Measurements from ENCODE around the gene IFNAR2.

IFNAR2 gene

GRCh38 chr21:33208534-33208933 lies 21.2 kb upstream of the IFNAR2 start:
- no peaks in the 10 kb centered on the region for H3K27me3 ChIP-seq (ENCODE audit: low read depth, low read length)
- TF ChIP-seq, protein P1, sequence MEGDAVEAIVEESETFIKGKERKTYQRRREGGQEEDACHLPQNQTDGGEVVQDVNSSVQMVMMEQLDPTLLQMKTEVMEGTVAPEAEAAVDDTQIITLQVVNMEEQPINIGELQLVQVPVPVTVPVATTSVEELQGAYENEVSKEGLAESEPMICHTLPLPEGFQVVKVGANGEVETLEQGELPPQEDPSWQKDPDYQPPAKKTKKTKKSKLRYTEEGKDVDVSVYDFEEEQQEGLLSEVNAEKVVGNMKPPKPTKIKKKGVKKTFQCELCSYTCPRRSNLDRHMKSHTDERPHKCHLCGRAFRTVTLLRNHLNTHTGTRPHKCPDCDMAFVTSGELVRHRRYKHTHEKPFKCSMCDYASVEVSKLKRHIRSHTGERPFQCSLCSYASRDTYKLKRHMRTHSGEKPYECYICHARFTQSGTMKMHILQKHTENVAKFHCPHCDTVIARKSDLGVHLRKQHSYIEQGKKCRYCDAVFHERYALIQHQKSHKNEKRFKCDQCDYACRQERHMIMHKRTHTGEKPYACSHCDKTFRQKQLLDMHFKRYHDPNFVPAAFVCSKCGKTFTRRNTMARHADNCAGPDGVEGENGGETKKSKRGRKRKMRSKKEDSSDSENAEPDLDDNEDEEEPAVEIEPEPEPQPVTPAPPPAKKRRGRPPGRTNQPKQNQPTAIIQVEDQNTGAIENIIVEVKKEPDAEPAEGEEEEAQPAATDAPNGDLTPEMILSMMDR (IDR thresholded peaks at IDR 0.05; ENCODE audit: low read depth, low read length) = no peak
- no peak for TF ChIP-seq EZH2phosphoT487 (IDR thresholded peaks at IDR 0.05; ENCODE audit: low read depth)

DNA sequence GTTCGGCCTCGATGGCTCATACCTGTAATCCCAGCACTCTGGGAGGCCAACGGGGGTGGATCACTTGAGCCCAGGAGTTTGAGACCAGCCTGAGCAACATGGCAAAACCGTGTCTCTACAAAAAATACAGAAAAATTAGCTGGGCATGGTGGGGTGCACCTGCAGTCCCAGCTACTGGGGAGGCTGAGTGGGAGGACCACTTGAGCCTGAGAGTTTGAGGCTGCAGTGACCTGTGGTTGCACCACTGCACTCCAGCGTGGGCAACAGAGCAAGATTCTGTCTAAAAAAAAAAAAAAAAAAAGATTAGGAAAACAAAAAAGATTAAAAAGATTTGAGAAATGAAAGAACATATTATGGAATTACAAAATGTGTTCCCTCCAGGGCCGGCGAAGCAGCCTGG lies 18.4 kb upstream of the IFNAR2 start:
- H3K36me3 ChIP-seq (replicated peaks; ENCODE audit: low read depth, low read length) = no peaks in the 10 kb centered on the region
- no peak overlapping the region for H3K9ac ChIP-seq (ENCODE audit: low read length)
- H3K27ac ChIP-seq (ENCODE audit: low read length) = no peak overlapping the region
- H4K20me1 ChIP-seq (ENCODE audit: insufficient read depth, low read length) = no peaks in the 10 kb centered on the region
- no peak overlapping the region for H3K4me2 ChIP-seq (ENCODE audit: low read length)
- H2AFZ ChIP-seq (ENCODE audit: low read depth, low read length) = no peak overlapping the region
- H3K27me3 ChIP-seq (ENCODE audit: low read depth, low read length) = no peaks in the 10 kb centered on the region
- H3K9me3 ChIP-seq (ENCODE audit: insufficient read depth, low read length) = no peaks in the 10 kb centered on the region
- TF ChIP-seq EZH2phosphoT487 (IDR thresholded peaks at IDR 0.05; ENCODE audit: low read depth) = no peak
- TF ChIP-seq, protein P1 (IDR thresholded peaks at IDR 0.05; ENCODE audit: low read depth, low read length) = no peak
- H3K79me2 ChIP-seq (ENCODE audit: low read length) = no peaks in the 10 kb centered on the region
- no peak overlapping the region for H3K4me3 ChIP-seq (ENCODE audit: low read length)
- H3K4me1 ChIP-seq (ENCODE audit: low read length) = peaks cover 53% of the 10 kb centered on the region

More at GRCh38 chr21:33208534-33208933, 21.2 kb upstream of the IFNAR2 start:
- Histone ChIP-seq H3K4me2 (ENCODE audit: low read length) (no peak overlapping the region), H4K20me1 (ENCODE audit: insufficient read depth, low read length) (no peaks in the 10 kb centered on the region), H3K9me3 (ENCODE audit: insufficient read depth, low read length) (no peaks in the 10 kb centered on the region), H3K4me1 (ENCODE audit: low read length) (peaks cover 53% of the 10 kb centered on the region), H2AFZ (ENCODE audit: low read depth, low read length) (no peak overlapping the region), H3K4me3 (ENCODE audit: low read length) (no peak overlapping the region), H3K9ac (ENCODE audit: low read length) (no peak overlapping the region), H3K79me2 (ENCODE audit: low read length) (no peaks in the 10 kb centered on the region), H3K27ac (ENCODE audit: low read length) (no peak overlapping the region), H3K36me3 (replicated peaks; ENCODE audit: low read depth, low read length) (no peaks in the 10 kb centered on the region)

- no peak overlapping the region for H3K4me2 ChIP-seq (ENCODE audit: low read length)
- H3K4me1 ChIP-seq (ENCODE audit: low read length) = peaks cover 58% of the 10 kb centered on the region
- H3K79me2 ChIP-seq (ENCODE audit: low read length) = no peaks in the 10 kb centered on the region
- no peak overlapping the region for H3K27ac ChIP-seq (ENCODE audit: low read length)
- no peaks in the 10 kb centered on the region for H3K9me3 ChIP-seq (ENCODE audit: insufficient read depth, low read length)
- H3K4me3 ChIP-seq (ENCODE audit: low read length) = no peak overlapping the region
- H3K36me3 ChIP-seq (replicated peaks; ENCODE audit: low read depth, low read length) = no peaks in the 10 kb centered on the region
- no peak overlapping the region for H3K9ac ChIP-seq (ENCODE audit: low read length)
- no peaks in the 10 kb centered on the region for H3K27me3 ChIP-seq (ENCODE audit: low read depth, low read length)
- H4K20me1 ChIP-seq (ENCODE audit: insufficient read depth, low read length) = no peaks in the 10 kb centered on the region
- TF ChIP-seq, protein P1 (IDR thresholded peaks at IDR 0.05; ENCODE audit: low read depth, low read length) = no peak
- TF ChIP-seq EZH2phosphoT487 (IDR thresholded peaks at IDR 0.05; ENCODE audit: low read depth) = no peak
- H2AFZ ChIP-seq (ENCODE audit: low read depth, low read length) = no peak overlapping the region
Measured at GRCh38 chr21:33211732-33212131, 18.0 kb upstream of the IFNAR2 start.

DNA sequence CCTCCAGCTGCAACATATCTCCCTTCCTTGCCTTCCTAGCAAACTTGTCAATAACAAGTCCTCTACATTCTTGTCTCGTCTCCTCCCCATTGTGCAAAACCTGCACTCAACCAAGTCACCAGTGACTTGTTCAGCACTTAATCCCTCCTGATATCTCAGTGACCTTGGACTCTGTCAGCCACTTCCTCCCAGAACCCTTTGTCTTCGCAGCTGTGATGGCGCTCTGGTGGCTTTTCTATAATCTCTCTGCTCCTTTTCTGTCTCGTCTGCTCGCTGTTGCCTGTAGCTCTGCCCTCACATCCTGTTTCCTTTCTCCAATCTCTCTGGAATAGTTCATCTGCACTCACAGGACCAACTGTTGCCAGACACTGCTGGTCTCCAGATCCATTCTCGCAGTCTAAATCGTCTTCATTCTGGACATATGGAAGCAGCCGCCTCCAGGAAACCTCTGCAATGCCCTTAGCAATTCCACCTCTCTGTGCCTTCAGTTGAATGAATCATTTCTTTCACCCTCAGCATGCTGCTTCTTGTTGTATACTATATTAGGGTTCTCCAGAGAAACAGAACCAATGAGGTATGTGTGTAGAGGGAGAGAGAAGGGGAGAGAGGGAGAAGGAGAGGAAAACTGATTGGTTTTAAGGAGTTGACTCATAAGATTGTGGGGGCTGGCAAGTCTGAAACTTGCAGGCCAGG lies 17.4 kb upstream of the IFNAR2 start:
- no peaks in the 10 kb centered on the region for H3K79me2 ChIP-seq (ENCODE audit: low read length)
- TF ChIP-seq, protein P1 (IDR thresholded peaks at IDR 0.05; ENCODE audit: low read depth, low read length) = no peak
- no peak for TF ChIP-seq EZH2phosphoT487 (IDR thresholded peaks at IDR 0.05; ENCODE audit: low read depth)
- H3K9me3 ChIP-seq (ENCODE audit: insufficient read depth, low read length) = no peaks in the 10 kb centered on the region
- no peak overlapping the region for H3K9ac ChIP-seq (ENCODE audit: low read length)
- no peaks in the 10 kb centered on the region for H3K27me3 ChIP-seq (ENCODE audit: low read depth, low read length)
- H3K4me2 ChIP-seq (ENCODE audit: low read length) = peak overlapping the region; percentile 32; the same call in 1 of the 2 replicates
- H3K4me3 ChIP-seq (ENCODE audit: low read length) = no peak overlapping the region
- no peaks in the 10 kb centered on the region for H3K36me3 ChIP-seq (replicated peaks; ENCODE audit: low read depth, low read length)
- H3K4me1 ChIP-seq (ENCODE audit: low read length) = peaks cover 61% of the 10 kb centered on the region
- H3K27ac ChIP-seq (ENCODE audit: low read length) = no peak overlapping the region
- H2AFZ ChIP-seq (ENCODE audit: low read depth, low read length) = peak overlapping the region; percentile 91
- H4K20me1 ChIP-seq (ENCODE audit: insufficient read depth, low read length) = no peaks in the 10 kb centered on the region

Measured in OCI-LY3 (cell line).